ENCODE data around the gene IPP.

DNA sequence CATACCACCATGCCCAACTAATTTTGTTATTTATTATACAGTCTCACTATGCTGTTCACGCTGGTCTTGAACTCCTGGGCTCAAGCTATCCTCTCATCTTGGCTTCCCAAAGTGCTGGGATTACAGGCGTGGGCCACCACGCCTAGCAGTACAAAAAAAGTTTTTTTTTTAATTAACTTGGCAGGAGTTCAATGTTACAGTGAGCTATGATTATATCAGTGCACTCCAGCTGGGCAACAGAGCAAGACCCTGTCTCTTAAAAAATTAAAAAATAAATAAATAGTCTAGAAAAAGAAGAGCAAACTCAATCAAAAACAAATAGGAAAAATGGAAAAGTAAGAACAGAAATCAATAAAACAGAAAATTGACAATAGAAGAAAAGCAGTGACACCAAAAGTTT lies 36.7 kb downstream of the IPP start:
- TF ChIP-seq, protein P1, sequence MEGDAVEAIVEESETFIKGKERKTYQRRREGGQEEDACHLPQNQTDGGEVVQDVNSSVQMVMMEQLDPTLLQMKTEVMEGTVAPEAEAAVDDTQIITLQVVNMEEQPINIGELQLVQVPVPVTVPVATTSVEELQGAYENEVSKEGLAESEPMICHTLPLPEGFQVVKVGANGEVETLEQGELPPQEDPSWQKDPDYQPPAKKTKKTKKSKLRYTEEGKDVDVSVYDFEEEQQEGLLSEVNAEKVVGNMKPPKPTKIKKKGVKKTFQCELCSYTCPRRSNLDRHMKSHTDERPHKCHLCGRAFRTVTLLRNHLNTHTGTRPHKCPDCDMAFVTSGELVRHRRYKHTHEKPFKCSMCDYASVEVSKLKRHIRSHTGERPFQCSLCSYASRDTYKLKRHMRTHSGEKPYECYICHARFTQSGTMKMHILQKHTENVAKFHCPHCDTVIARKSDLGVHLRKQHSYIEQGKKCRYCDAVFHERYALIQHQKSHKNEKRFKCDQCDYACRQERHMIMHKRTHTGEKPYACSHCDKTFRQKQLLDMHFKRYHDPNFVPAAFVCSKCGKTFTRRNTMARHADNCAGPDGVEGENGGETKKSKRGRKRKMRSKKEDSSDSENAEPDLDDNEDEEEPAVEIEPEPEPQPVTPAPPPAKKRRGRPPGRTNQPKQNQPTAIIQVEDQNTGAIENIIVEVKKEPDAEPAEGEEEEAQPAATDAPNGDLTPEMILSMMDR (conservative IDR thresholded peaks at IDR 0.05): no peak
- no peak for TF ChIP-seq EZH2 (IDR thresholded peaks at IDR 0.05; ENCODE audit: low read depth)

Data from PC-9 (cell line).